BJ (cell line): ENCODE results near the gene GLT8D2. TPM values are rescaled to one million over a fixed set of nuclear protein-coding genes. Genes with fewer than 3 reads are reported as not detected.

Experiments
- CTCF ChIA-PET: fragments of 350-600 bp; formaldehyde crosslinking; extraction: SDS; loops from one replicate; lab custom pipeline; 2021; ENCODE audit warnings: antibody characterized with exemption, inconsistent platforms; lab: Yijun Ruan, JAX
- POLR2A ChIA-PET: fragments of 300-600 bp; sonication (Branson Sonifier 250); formaldehyde crosslinking; extraction: SDS; loops from one replicate; lab custom pipeline; 2021; ENCODE audit warnings: antibody characterized with exemption; lab: Charles Lee
- DNase-seq: peaks from one replicate; pipeline ENCODE4 v3.0.0-alpha.2; 2011; ENCODE audit warnings: low read depth
- H3K27me3 ChIP-seq: 2 replicates; pipeline ENCODE4 v1.6.0; 2011; ENCODE audit warnings: low read length; ENCODE audit not compliant: control insufficient read depth, insufficient read depth
- H3K36me3 ChIP-seq: 2 replicates; pipeline ENCODE4 v1.5.1; 2011; ENCODE audit warnings: low read length; ENCODE audit not compliant: control insufficient read depth, insufficient read depth
- H3K4me3 ChIP-seq: 2 replicates; pipeline ENCODE4 v1.5.1; 2011; ENCODE audit warnings: low read depth, mild to moderate bottlenecking, control low read depth, low read length
- CTCF ChIP-seq: IDR thresholded peaks from 2 replicates; pipeline ENCODE4 v1.5.1; 2011; ENCODE audit warnings: low read depth, mild to moderate bottlenecking, control low read depth, inconsistent platforms, low read length, moderate library complexity; ENCODE audit not compliant: insufficient read depth
- polyA plus RNA-seq: library from polyadenylated mRNA; depleted of rRNA; stranded (reverse); fragments of >200 nt; gene quantifications from 2 replicates; pipeline ENCODE4 v1.2.3, GENCODE V29; 2011; rRNA removed

The GLT8D2 gene
- polyA plus RNA-seq, 1 experiment = 67.6 TPM

DNA sequence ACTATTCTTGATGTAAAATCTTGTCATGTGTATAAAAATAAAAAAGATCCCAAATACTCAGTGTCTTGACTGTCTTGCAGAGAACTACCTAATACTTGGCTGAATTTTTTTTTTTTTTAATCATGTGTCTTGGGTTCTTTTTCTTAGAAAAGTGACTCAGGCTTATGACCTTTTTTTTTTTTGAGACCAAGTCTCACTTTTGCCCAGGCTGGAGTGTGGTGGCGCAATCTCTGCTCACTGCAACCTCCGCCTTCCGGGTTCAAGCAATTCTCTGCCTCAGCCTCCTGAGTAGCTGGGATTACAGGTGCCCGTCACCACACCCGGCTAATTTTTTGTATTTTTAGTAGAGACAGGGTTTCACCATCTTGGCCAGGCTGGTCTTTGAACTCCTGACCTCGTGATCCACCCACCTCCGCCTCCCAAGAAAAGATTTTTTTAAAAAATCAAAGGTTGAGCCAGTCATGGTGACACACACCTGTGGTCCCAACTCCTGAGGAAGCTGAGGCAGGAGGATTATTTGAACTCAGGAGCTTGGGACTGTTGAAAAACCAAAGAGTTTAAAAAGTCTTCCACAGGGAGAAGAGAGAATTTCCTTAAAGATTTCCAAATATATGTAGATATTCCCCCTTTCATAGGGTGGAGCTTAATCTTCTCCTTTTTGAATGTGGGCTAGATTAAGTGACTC is 102.0 kb downstream of the GLT8D2 start:
- Histone ChIP-seq H3K4me3 (no peak overlapping the region), H3K27me3 (no peaks in the 10 kb centered on the region), H3K36me3 (peaks cover 17% of the 10 kb centered on the region)
- CTCF ChIA-PET = no interaction called here
- no peak for TF ChIP-seq CTCF
- no peak for DNase-seq
- POLR2A ChIA-PET = interaction anchor here (0.6 kb wide), 1 partner anchor 212 kb away, joined by 3 read pairs; no protein-coding TSS in a partner anchor

DNA sequence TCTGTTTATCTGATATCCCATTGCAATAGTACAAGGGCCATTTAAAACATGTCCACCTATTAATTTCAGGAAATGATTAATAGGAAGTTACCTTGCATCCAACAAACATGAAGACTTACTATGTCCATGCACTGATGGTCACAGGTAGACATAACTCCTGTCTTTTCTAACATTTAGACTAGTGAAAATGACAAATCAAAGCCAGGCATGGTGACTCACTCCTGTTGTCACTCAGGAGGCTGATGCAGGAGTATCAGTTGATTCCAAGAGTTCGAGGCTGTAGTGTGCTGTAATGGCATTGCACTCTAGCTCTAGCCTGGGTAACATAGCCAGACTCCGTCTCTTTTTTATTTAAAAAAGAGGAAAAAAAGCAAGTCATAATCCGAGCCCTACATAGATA is 105.0 kb downstream of the GLT8D2 start:
- POLR2A ChIA-PET = no interaction called here
- H3K27me3 ChIP-seq = no peaks in the 10 kb centered on the region
- TF ChIP-seq CTCF = no peak
- no peak for DNase-seq
- no peak overlapping the region for H3K4me3 ChIP-seq
- H3K36me3 ChIP-seq = peaks cover 15% of the 10 kb centered on the region
- CTCF ChIA-PET = interaction anchor here (1.3 kb wide), 1 partner anchor 9 kb away, joined by 3 read pairs; no protein-coding TSS in a partner anchor

Other genes with a start within 250 kb of the GLT8D2 start
- gene NT5DC3, start 209.0 kb downstream of the GLT8D2 start, polyA plus RNA-seq = 1.2 and 2.6 TPM in 2 replicates
- gene HSP90B1, start 119.8 kb downstream of the GLT8D2 start, polyA plus RNA-seq = 272 and 613 TPM in 2 replicates
- gene TDG, start 84.3 kb downstream of the GLT8D2 start, polyA plus RNA-seq = 10.4 and 20.2 TPM in 2 replicates
- gene HCFC2, start 14.3 kb upstream of the GLT8D2 start, polyA plus RNA-seq = 10.4 and 19.7 TPM in 2 replicates
- gene NFYB, start 88.0 kb upstream of the GLT8D2 start, polyA plus RNA-seq = 23.3 and 42.0 TPM in 2 replicates
- gene TXNRD1, start 165.6 kb upstream of the GLT8D2 start, polyA plus RNA-seq = 744 and 1,028 TPM in 2 replicates